ENCODE results near the gene PIP5K1B.

DNA sequence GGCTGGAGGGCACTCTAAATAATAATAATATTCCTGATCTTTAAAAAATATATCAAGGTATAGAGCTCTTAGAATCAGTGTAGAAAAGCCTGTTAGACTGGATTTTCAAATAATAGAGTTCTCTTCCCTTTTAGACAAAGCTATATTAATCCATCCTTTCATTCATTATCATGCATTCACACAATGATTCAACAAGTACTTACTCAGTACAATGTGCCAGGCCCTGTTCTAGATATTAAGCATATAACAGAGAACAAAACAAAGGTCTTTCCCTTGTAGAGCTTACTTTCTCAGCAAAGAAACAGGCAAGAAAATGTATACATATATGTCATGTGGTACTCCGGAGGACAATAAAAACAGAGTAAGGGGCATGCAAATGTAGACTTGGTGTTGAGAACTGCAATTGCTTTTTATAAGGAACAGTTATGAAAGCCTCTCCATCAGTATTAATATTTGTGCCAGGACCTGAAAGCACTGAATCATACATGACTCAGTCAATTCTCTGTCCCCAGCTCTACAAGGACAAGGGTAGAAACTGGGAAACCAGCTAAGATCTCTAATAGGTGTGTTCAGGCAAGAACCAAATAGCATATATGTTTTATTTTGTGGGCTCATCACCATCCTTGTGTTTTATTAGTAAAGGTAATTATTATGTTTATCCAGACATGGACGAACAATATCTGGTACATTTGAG, 72.2 kb downstream of the PIP5K1B start:
- TF ChIP-seq, protein P1, sequence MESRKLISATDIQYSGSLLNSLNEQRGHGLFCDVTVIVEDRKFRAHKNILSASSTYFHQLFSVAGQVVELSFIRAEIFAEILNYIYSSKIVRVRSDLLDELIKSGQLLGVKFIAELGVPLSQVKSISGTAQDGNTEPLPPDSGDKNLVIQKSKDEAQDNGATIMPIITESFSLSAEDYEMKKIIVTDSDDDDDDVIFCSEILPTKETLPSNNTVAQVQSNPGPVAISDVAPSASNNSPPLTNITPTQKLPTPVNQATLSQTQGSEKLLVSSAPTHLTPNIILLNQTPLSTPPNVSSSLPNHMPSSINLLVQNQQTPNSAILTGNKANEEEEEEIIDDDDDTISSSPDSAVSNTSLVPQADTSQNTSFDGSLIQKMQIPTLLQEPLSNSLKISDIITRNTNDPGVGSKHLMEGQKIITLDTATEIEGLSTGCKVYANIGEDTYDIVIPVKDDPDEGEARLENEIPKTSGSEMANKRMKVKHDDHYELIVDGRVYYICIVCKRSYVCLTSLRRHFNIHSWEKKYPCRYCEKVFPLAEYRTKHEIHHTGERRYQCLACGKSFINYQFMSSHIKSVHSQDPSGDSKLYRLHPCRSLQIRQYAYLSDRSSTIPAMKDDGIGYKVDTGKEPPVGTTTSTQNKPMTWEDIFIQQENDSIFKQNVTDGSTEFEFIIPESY (IDR thresholded peaks at IDR 0.05), result no peak
- TF ChIP-seq, protein P2, sequence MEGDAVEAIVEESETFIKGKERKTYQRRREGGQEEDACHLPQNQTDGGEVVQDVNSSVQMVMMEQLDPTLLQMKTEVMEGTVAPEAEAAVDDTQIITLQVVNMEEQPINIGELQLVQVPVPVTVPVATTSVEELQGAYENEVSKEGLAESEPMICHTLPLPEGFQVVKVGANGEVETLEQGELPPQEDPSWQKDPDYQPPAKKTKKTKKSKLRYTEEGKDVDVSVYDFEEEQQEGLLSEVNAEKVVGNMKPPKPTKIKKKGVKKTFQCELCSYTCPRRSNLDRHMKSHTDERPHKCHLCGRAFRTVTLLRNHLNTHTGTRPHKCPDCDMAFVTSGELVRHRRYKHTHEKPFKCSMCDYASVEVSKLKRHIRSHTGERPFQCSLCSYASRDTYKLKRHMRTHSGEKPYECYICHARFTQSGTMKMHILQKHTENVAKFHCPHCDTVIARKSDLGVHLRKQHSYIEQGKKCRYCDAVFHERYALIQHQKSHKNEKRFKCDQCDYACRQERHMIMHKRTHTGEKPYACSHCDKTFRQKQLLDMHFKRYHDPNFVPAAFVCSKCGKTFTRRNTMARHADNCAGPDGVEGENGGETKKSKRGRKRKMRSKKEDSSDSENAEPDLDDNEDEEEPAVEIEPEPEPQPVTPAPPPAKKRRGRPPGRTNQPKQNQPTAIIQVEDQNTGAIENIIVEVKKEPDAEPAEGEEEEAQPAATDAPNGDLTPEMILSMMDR (IDR thresholded peaks at IDR 0.05; ENCODE audit: low read depth, low read length, missing input control), result no peak
- TF ChIP-seq, protein P3, sequence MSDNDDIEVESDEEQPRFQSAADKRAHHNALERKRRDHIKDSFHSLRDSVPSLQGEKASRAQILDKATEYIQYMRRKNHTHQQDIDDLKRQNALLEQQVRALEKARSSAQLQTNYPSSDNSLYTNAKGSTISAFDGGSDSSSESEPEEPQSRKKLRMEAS (IDR thresholded peaks at IDR 0.05), result no peak
- TF ChIP-seq TAF1 (conservative IDR thresholded peaks at IDR 0.05) (no peak), HNF4A (conservative IDR thresholded peaks at IDR 0.05) (no peak), RAD21 (IDR thresholded peaks at IDR 0.05) (no peak), EGR1 (IDR thresholded peaks at IDR 0.05; ENCODE audit: low read depth in 2 of 2) (no peak), GABPA (IDR thresholded peaks at IDR 0.05 in 1 of 2, conservative IDR thresholded peaks at IDR 0.05 in 1 of 2) (no peak), YY1 (IDR thresholded peaks at IDR 0.05) (no peak), FOXA2 (IDR thresholded peaks at IDR 0.05) (no peak)
- TF ChIP-seq, protein P4, sequence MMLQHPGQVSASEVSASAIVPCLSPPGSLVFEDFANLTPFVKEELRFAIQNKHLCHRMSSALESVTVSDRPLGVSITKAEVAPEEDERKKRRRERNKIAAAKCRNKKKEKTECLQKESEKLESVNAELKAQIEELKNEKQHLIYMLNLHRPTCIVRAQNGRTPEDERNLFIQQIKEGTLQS (IDR thresholded peaks at IDR 0.05), result no peak
